Heart left ventricle (tissue), 13 donors: ENCODE data around the gene SPAG17.

ENCODE experiments used
- CTCF ChIP-seq, 12 donors: fragments of 200-600 bp; sonication (generic) in 4 of 12; IDR thresholded peaks; one replicate each; pipeline versions ENCODE4 v1.5.0 to v1.8.0; 2018 to 2022; ENCODE audit warnings: antibody characterized with exemption in 12 of 12, mild to moderate bottlenecking in 5 of 12
- POLR2A ChIP-seq, 2 donors: fragments of 450-650 bp; IDR thresholded peaks; one replicate each; pipeline ENCODE4 v1.6.1; 2017; ENCODE audit warnings: antibody characterized with exemption in 2 of 2, mild to moderate bottlenecking in 2 of 2, moderate library complexity in 2 of 2
- donor health status: ischemic (EF 13 %, LVEDD 7.1; RV severe dilation, severe dysfunction).
- donor health status: DM: no; HTN: yes; CAD: no.
- donor health status: DM: no; HTN: no; CAD: no.
- donor health status: ischemic (EF 25% LVEDD 6.9; RV normal size, moderate dysfunction).
- donor health status: ischemic (EF 25% LVEDD 5.7; RV mildly dilated, moderate dysfunction).
- donor health status: ischemic (EF 35%, LVEDD 5.7; RV mildly dilated, moderate dysfunction).
- donor health status: nonischemic (EF 11% LVEDD 7.7; RV severe dilation, severe dysfunction).
- donor health status: DM: yes; HTN: yes; CAD: no.
- donor health status: PGD.
- donor health status: ischemic (EF 29% LVEDD 5.4; RV normal size, mild dysfunction).
- donor health status: nonischemic (EF 23%, LVEDD 6.1; RV moderate dilation, normal function).

- TF ChIP-seq CTCF (IDR thresholded peaks at IDR 0.05) (no peak), POLR2A (IDR thresholded peaks at IDR 0.05) (no peak)
Observed at GRCh38 chr1:118159569-118159968, 25.5 kb downstream of the SPAG17 start.
